WTC11 (cell line): ENCODE measurements around the gene STK17A. TPM values are rescaled to one million over a fixed set of nuclear protein-coding genes. Genes with fewer than 3 reads are reported as not detected.

Source experiments
- ATAC-seq: fragments of 200-7000 bp; cut with Tn5 transposase; 2 replicates; pipeline ENCODE4 v1.10.0; 2021; ENCODE audit warnings: mild to moderate bottlenecking, moderate library complexity
- CTCF ChIA-PET: fragments of 300-600 bp; sonication (Branson Sonifier 250); formaldehyde crosslinking; loops from one replicate; lab custom pipeline; 2021; ENCODE audit warnings: antibody characterized with exemption; lab: Charles Lee
- POLR2A ChIA-PET: fragments of 350-600 bp; sonication (Branson Sonifier 250); formaldehyde crosslinking; loops from one replicate; lab custom pipeline; 2021; ENCODE audit warnings: antibody characterized with exemption; lab: Charles Lee
- DNase-seq: peaks from one replicate; pipeline ENCODE4 v3.0.0; 2021; ENCODE audit warnings: low spot score
- H3K27ac Mint-ChIP-seq: 2 replicates; pipeline ENCODE4 v1.8.0; 2021; ENCODE audit warnings: mixed read lengths
- H3K27me3 Mint-ChIP-seq: 2 replicates; pipeline ENCODE4 v1.8.0; 2021; ENCODE audit warnings: low read depth, mild to moderate bottlenecking, moderate library complexity, mixed read lengths
- H3K36me3 Mint-ChIP-seq: 2 replicates; pipeline ENCODE4 v1.8.0; 2021; ENCODE audit warnings: mixed read lengths
- H3K4me1 Mint-ChIP-seq: 2 replicates; pipeline ENCODE4 v1.8.0; 2022; ENCODE audit warnings: mixed read lengths
- H3K4me3 Mint-ChIP-seq: 2 replicates; pipeline ENCODE4 v1.8.0; 2021; ENCODE audit warnings: mild to moderate bottlenecking, moderate library complexity, mixed read lengths
- H3K9me3 Mint-ChIP-seq: 2 replicates; pipeline ENCODE4 v1.8.0; 2021; ENCODE audit warnings: mixed read lengths
- CREM ChIP-seq: sonication (generic); formaldehyde crosslinking; IDR thresholded peaks from 2 replicates; pipeline ENCODE4 v1.8.1; 2022; ENCODE audit warnings: mild to moderate bottlenecking, missing genetic modification reagents, moderate library complexity
- E2F1 ChIP-seq: sonication (generic); formaldehyde crosslinking; IDR thresholded peaks from 2 replicates; pipeline ENCODE4 v1.8.0; 2022; ENCODE audit warnings: mild to moderate bottlenecking, missing genetic modification reagents
- ETV6 ChIP-seq: sonication (generic); formaldehyde crosslinking; IDR thresholded peaks from 2 replicates; pipeline ENCODE4 v1.8.1; 2022; ENCODE audit warnings: mild to moderate bottlenecking, missing genetic modification reagents
- FOXJ3 ChIP-seq: sonication (generic); formaldehyde crosslinking; IDR thresholded peaks from 2 replicates; pipeline ENCODE4 v1.9.0; 2021; ENCODE audit warnings: missing genetic modification reagents, mild to moderate bottlenecking, borderline replicate concordance
- FOXK1 ChIP-seq: sonication (generic); formaldehyde crosslinking; IDR thresholded peaks from 2 replicates; pipeline ENCODE4 v1.8.0; 2022; ENCODE audit warnings: mild to moderate bottlenecking, moderate library complexity, missing genetic modification reagents
- GTF2I ChIP-seq: fragments of 250-450 bp; sonication (Bioruptor Pico); conservative IDR thresholded peaks from 2 replicates; pipeline ENCODE4 v1.4.0; 2021; ENCODE audit warnings: mild to moderate bottlenecking
- JUN ChIP-seq: sonication (generic); formaldehyde crosslinking; IDR thresholded peaks from 2 replicates; pipeline ENCODE4 v1.8.0; 2023; ENCODE audit warnings: mild to moderate bottlenecking, missing genetic modification reagents
- NFE2L1 ChIP-seq: sonication (generic); formaldehyde crosslinking; IDR thresholded peaks from 2 replicates; pipeline ENCODE4 v1.8.1; 2023; ENCODE audit warnings: missing genetic modification reagents
- NR1H2 ChIP-seq: sonication (generic); formaldehyde crosslinking; IDR thresholded peaks from 2 replicates; pipeline ENCODE4 v1.9.0; 2021; ENCODE audit warnings: mild to moderate bottlenecking, moderate library complexity, missing genetic modification reagents
- OVOL2 ChIP-seq: fragments of 250-450 bp; sonication (Bioruptor Pico); IDR thresholded peaks from 2 replicates; pipeline ENCODE4 v1.9.0; 2021; ENCODE audit warnings: mild to moderate bottlenecking, borderline replicate concordance
- RORB ChIP-seq: fragments of 250-450 bp; sonication (Bioruptor Pico); IDR thresholded peaks from 2 replicates; pipeline ENCODE4 v1.9.0; 2021; ENCODE audit warnings: mild to moderate bottlenecking
- SOX15 ChIP-seq: fragments of 250-450 bp; sonication (Bioruptor Pico); IDR thresholded peaks from 2 replicates; pipeline ENCODE4 v1.9.0; 2021; ENCODE audit warnings: mild to moderate bottlenecking
- SP1 ChIP-seq: sonication (generic); formaldehyde crosslinking; conservative IDR thresholded peaks from 2 replicates; pipeline ENCODE4 v1.8.1; 2022; ENCODE audit warnings: missing genetic modification reagents
- ZNF219 ChIP-seq: sonication (generic); formaldehyde crosslinking; IDR thresholded peaks from 2 replicates; pipeline ENCODE4 v1.8.0; 2023; ENCODE audit warnings: missing genetic modification reagents, mild to moderate bottlenecking, borderline replicate concordance
- ZNF263 ChIP-seq: sonication (generic); formaldehyde crosslinking; IDR thresholded peaks from 2 replicates; pipeline ENCODE4 v1.8.1; 2022; ENCODE audit warnings: low read depth, mild to moderate bottlenecking, moderate library complexity, missing genetic modification reagents
- ZNF671 ChIP-seq: fragments of 250-450 bp; sonication (Bioruptor Pico); IDR thresholded peaks from 2 replicates; pipeline ENCODE4 v1.8.0; 2021; ENCODE audit warnings: mild to moderate bottlenecking
- total RNA-seq: library from RNA; stranded (reverse); gene quantifications from 3 replicates; pipeline ENCODE4 v1.2.3, GENCODE V29; 2021
- TF ChIP-seq, protein P1 (sequence below): sonication (generic); formaldehyde crosslinking; IDR thresholded peaks from 2 replicates; pipeline ENCODE4 v1.8.1; 2022; ENCODE audit warnings: missing genetic modification reagents, borderline replicate concordance
- TF ChIP-seq, protein P2 (sequence below): sonication (generic); formaldehyde crosslinking; IDR thresholded peaks from 2 replicates; pipeline ENCODE4 v1.8.1; 2023; ENCODE audit warnings: mild to moderate bottlenecking, missing genetic modification reagents
- TF ChIP-seq, protein P3 (sequence below): sonication (generic); formaldehyde crosslinking; IDR thresholded peaks from 2 replicates; pipeline ENCODE4 v1.8.1; 2022; ENCODE audit warnings: low read depth, mild to moderate bottlenecking, moderate library complexity, missing genetic modification reagents, borderline replicate concordance
- TF ChIP-seq, protein P4 (sequence below): sonication (generic); formaldehyde crosslinking; IDR thresholded peaks from 2 replicates; pipeline ENCODE4 v1.8.1; 2023; ENCODE audit warnings: mild to moderate bottlenecking, missing genetic modification reagents, moderate library complexity
- TF ChIP-seq, protein P5 (sequence below): fragments of 250-450 bp; sonication (Bioruptor Pico); IDR thresholded peaks from 2 replicates; pipeline ENCODE4 v2.1.2; 2022; ENCODE audit warnings: mild to moderate bottlenecking, moderate library complexity
- TF ChIP-seq, protein P6 (sequence below): sonication (generic); formaldehyde crosslinking; IDR thresholded peaks from 2 replicates; pipeline ENCODE4 v1.8.0; 2023; ENCODE audit warnings: missing genetic modification reagents

STK17A gene
- total RNA-seq, 1 experiment from 2014 or later: 17.6 TPM

GRCh38 chr7:43666938-43667337, 84.0 kb downstream of the STK17A start (continued):
- TF ChIP-seq E2F1 (CRISPR knock-in tag): no peak
- no peak for TF ChIP-seq NFE2L1
- TF ChIP-seq, protein P1, sequence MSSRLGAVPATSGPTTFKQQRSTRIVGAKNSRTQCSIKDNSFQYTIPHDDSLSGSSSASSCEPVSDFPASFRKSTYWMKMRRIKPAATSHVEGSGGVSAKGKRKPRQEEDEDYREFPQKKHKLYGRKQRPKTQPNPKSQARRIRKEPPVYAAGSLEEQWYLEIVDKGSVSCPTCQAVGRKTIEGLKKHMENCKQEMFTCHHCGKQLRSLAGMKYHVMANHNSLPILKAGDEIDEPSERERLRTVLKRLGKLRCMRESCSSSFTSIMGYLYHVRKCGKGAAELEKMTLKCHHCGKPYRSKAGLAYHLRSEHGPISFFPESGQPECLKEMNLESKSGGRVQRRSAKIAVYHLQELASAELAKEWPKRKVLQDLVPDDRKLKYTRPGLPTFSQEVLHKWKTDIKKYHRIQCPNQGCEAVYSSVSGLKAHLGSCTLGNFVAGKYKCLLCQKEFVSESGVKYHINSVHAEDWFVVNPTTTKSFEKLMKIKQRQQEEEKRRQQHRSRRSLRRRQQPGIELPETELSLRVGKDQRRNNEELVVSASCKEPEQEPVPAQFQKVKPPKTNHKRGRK (CRISPR knock-in tag): no peak

GRCh38 chr7:43668035-43668434, 85.1 kb downstream of the STK17A start:
- POLR2A ChIA-PET: no interaction called here
- H3K4me3 Mint-ChIP-seq: no peak overlapping the region
- H3K27me3 Mint-ChIP-seq: no peaks in the 10 kb centered on the region

More at GRCh38 chr7:43668035-43668434, 85.1 kb downstream of the STK17A start:
- Mint-ChIP-seq H3K4me1 (peaks cover 54% of the 10 kb centered on the region), H3K27ac (peak overlapping the region; percentile 53), H3K36me3 (peaks cover 52% of the 10 kb centered on the region), H3K9me3 (peaks cover 36% of the 10 kb centered on the region)
- DNase-seq (no peak), ATAC-seq (no peak)
- CTCF ChIA-PET: interaction anchor here (3.3 kb wide), 1 partner anchor 85 kb away, joined by 48 read pairs; the partner anchor contains the start of gene STK17A
- TF ChIP-seq OVOL2 (CRISPR knock-in tag): no peak
- no peak for TF ChIP-seq FOXK1 (CRISPR knock-in tag)
- TF ChIP-seq, protein P2, sequence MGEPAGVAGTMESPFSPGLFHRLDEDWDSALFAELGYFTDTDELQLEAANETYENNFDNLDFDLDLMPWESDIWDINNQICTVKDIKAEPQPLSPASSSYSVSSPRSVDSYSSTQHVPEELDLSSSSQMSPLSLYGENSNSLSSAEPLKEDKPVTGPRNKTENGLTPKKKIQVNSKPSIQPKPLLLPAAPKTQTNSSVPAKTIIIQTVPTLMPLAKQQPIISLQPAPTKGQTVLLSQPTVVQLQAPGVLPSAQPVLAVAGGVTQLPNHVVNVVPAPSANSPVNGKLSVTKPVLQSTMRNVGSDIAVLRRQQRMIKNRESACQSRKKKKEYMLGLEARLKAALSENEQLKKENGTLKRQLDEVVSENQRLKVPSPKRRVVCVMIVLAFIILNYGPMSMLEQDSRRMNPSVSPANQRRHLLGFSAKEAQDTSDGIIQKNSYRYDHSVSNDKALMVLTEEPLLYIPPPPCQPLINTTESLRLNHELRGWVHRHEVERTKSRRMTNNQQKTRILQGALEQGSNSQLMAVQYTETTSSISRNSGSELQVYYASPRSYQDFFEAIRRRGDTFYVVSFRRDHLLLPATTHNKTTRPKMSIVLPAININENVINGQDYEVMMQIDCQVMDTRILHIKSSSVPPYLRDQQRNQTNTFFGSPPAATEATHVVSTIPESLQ (CRISPR knock-in tag): no peak
- TF ChIP-seq ZNF219 (CRISPR knock-in tag): no peak
- TF ChIP-seq, protein P3, sequence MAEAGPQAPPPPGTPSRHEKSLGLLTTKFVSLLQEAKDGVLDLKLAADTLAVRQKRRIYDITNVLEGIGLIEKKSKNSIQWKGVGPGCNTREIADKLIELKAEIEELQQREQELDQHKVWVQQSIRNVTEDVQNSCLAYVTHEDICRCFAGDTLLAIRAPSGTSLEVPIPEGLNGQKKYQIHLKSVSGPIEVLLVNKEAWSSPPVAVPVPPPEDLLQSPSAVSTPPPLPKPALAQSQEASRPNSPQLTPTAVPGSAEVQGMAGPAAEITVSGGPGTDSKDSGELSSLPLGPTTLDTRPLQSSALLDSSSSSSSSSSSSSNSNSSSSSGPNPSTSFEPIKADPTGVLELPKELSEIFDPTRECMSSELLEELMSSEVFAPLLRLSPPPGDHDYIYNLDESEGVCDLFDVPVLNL (CRISPR knock-in tag): no peak
- TF ChIP-seq, protein P4, sequence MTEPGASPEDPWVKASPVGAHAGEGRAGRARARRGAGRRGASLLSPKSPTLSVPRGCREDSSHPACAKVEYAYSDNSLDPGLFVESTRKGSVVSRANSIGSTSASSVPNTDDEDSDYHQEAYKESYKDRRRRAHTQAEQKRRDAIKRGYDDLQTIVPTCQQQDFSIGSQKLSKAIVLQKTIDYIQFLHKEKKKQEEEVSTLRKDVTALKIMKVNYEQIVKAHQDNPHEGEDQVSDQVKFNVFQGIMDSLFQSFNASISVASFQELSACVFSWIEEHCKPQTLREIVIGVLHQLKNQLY (CRISPR knock-in tag): no peak
- TF ChIP-seq SP1: no peak
- TF ChIP-seq RORB (CRISPR knock-in tag): no peak
- TF ChIP-seq ZNF671 (CRISPR knock-in tag): no peak
- no peak for TF ChIP-seq GTF2I
- no peak for TF ChIP-seq ETV6 (CRISPR knock-in tag)
- no peak for TF ChIP-seq NR1H2
- no peak for TF ChIP-seq ZNF263 (CRISPR knock-in tag)
- TF ChIP-seq CREM (CRISPR knock-in tag): no peak
- TF ChIP-seq FOXJ3 (CRISPR knock-in tag): no peak
- TF ChIP-seq, protein P5, sequence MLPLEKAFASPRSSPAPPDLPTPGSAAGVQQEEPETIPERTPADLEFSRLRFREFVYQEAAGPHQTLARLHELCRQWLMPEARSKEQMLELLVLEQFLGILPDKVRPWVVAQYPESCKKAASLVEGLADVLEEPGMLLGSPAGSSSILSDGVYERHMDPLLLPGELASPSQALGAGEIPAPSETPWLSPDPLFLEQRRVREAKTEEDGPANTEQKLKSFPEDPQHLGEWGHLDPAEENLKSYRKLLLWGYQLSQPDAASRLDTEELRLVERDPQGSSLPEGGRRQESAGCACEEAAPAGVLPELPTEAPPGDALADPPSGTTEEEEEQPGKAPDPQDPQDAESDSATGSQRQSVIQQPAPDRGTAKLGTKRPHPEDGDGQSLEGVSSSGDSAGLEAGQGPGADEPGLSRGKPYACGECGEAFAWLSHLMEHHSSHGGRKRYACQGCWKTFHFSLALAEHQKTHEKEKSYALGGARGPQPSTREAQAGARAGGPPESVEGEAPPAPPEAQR (CRISPR knock-in tag): no peak
- no peak for TF ChIP-seq JUN
- TF ChIP-seq SOX15: no peak
- TF ChIP-seq, protein P6, sequence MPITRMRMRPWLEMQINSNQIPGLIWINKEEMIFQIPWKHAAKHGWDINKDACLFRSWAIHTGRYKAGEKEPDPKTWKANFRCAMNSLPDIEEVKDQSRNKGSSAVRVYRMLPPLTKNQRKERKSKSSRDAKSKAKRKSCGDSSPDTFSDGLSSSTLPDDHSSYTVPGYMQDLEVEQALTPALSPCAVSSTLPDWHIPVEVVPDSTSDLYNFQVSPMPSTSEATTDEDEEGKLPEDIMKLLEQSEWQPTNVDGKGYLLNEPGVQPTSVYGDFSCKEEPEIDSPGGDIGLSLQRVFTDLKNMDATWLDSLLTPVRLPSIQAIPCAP (CRISPR knock-in tag): no peak
